HepG2 (cell line): ENCODE results near the gene RERE. TPM values are rescaled to one million over a fixed set of nuclear protein-coding genes. Genes with fewer than 3 reads are reported as not detected.
A peak's percentile ranks its signal among the peaks of the same experiment; 100 is the strongest.

Experiments
- ARID4A ChIP-seq: sonication (generic); formaldehyde crosslinking; IDR thresholded peaks from 2 replicates; pipeline ENCODE4 v1.5.0; 2020; ENCODE audit warnings: mild to moderate bottlenecking, missing genetic modification reagents, borderline replicate concordance
- BCL3 ChIP-seq: sonication (generic); formaldehyde crosslinking; IDR thresholded peaks from 2 replicates; pipeline ENCODE4 v1.5.1; 2020; ENCODE audit warnings: mild to moderate bottlenecking, missing genetic modification reagents, moderate library complexity
- ERF ChIP-seq: IDR thresholded peaks from 2 replicates; pipeline ENCODE4 v1.6.1; 2018; ENCODE audit warnings: missing biosample characterization, missing genetic modification reagents
- FUBP1 ChIP-seq: sonication (generic); formaldehyde crosslinking; IDR thresholded peaks from 2 replicates; pipeline ENCODE4 v1.5.1; 2020; ENCODE audit warnings: missing genetic modification reagents, mild to moderate bottlenecking, borderline replicate concordance
- KDM5B ChIP-seq: sonication (generic); formaldehyde crosslinking; IDR thresholded peaks from 2 replicates; pipeline ENCODE4 v1.4.0; 2020; ENCODE audit warnings: missing genetic modification reagents, mild to moderate bottlenecking, borderline replicate concordance
- NCOA1 ChIP-seq: sonication (generic); formaldehyde crosslinking; IDR thresholded peaks from 2 replicates; pipeline ENCODE4 v1.9.0; 2021; ENCODE audit warnings: missing genetic modification reagents
- PAX8 ChIP-seq: sonication (generic); formaldehyde crosslinking; IDR thresholded peaks from 2 replicates; pipeline ENCODE4 v1.8.0; 2022; ENCODE audit warnings: mild to moderate bottlenecking, missing genetic modification reagents, borderline replicate concordance
- SAP130 ChIP-seq: IDR thresholded peaks from 2 replicates; pipeline ENCODE4 v1.6.1; 2016; ENCODE audit warnings: low read depth
- TEAD2 ChIP-seq: sonication (generic); formaldehyde crosslinking; IDR thresholded peaks from 2 replicates; pipeline ENCODE4 v1.9.0; 2021; ENCODE audit warnings: missing genetic modification reagents
- ZNF136 ChIP-seq: sonication (generic); formaldehyde crosslinking; IDR thresholded peaks from 2 replicates; pipeline ENCODE4 v1.8.1; 2022; ENCODE audit warnings: low read depth, mild to moderate bottlenecking, moderate library complexity, missing genetic modification reagents
- ZNF382 ChIP-seq: sonication (generic); formaldehyde crosslinking; IDR thresholded peaks from 2 replicates; pipeline ENCODE4 v1.5.0; 2020; ENCODE audit warnings: missing genetic modification reagents, mild to moderate bottlenecking, borderline replicate concordance
- ZNF574 ChIP-seq: sonication (generic); formaldehyde crosslinking; IDR thresholded peaks from 2 replicates; pipeline ENCODE4 v1.4.0; 2020; ENCODE audit warnings: missing genetic modification reagents
- ZNF652 ChIP-seq: IDR thresholded peaks from 2 replicates; pipeline ENCODE4 v1.6.1; 2016; ENCODE audit warnings: low read depth, borderline replicate concordance
- ZNF740 ChIP-seq: sonication (generic); formaldehyde crosslinking; IDR thresholded peaks from 2 replicates; pipeline ENCODE4 v1.4.0; 2020; ENCODE audit warnings: missing genetic modification reagents
- polyA plus RNA-seq, 8 experiments: library from polyadenylated mRNA; depleted of rRNA in 3 of 8; stranded (reverse) in 7 of 8; unstranded in 1 of 8; fragments of >200 nt; fragmentation: Illumina TruSeq in 4 of 8; extraction: Trizol in 4 of 8; gene quantifications; 2 replicates each; pipeline versions ENCODE4 v1.2.1 to v1.2.3, GENCODE V29; 2011 to 2016; ENCODE audit warnings: low read depth in 4 of 8, missing spikeins in 1 of 8, mixed read lengths in 1 of 8; ENCODE audit not compliant: insufficient read depth in 1 of 8
- total RNA-seq, 5 experiments: library from RNA; depleted of rRNA; stranded (reverse); fragments of >200 nt; fragmentation: Illumina TruSeq; extraction: Trizol; gene quantifications; 2 replicates each; pipeline ENCODE4 v1.2.3, GENCODE V29; 2016; ENCODE audit warnings: low read depth in 1 of 5

RERE gene
- total and polyA plus RNA-seq, 2 of the 13 experiments (the other 11 are each of a cell fraction or from before 2014, with no cell fraction given), result 18.3 to 21.9 TPM

- TF ChIP-seq ZNF574 (CRISPR knock-in tag) (0 out of 2 replicates have a peak, but pooled peaks have one; percentile 20), TEAD2 (CRISPR knock-in tag) (no peak), ZNF740 (CRISPR knock-in tag) (0 out of 2 replicates have a peak, but pooled peaks have one; percentile 70), ERF (no peak), PAX8 (CRISPR knock-in tag) (no peak), ZNF136 (CRISPR knock-in tag) (peak; percentile 79; the same call in 1 of the 2 replicates), SAP130 (CRISPR knock-in tag) (no peak), ZNF652 (CRISPR knock-in tag) (no peak), KDM5B (CRISPR knock-in tag) (peak; percentile 48; the same call in 1 of the 2 replicates), ZNF382 (CRISPR knock-in tag) (no peak), ARID4A (peak; percentile 12; the same call in 1 of the 2 replicates), NCOA1 (CRISPR knock-in tag) (no peak), FUBP1 (CRISPR knock-in tag) (no peak), BCL3 (CRISPR knock-in tag) (0 out of 2 replicates have a peak, but pooled peaks have one; percentile 29)
Measured at GRCh38 chr1:8862528-8862927, 45.1 kb upstream of the RERE start (continued).
